Ishikawa (cell line): Measurements from ENCODE around the gene NAPB.

Source experiments
- CEBPB ChIP-seq: IDR thresholded peaks from 2 replicates; pipeline ENCODE4 v1.6.1; 2012
- CREB1 ChIP-seq: IDR thresholded peaks from 2 replicates; pipeline ENCODE4 v1.6.1; 2012; ENCODE audit warnings: low read depth
- EGR1 ChIP-seq: IDR thresholded peaks from 2 replicates; pipeline ENCODE4 v1.6.1; 2012
- EP300 ChIP-seq: IDR thresholded peaks from 2 replicates; pipeline ENCODE4 v1.6.1; 2012; ENCODE audit warnings: borderline replicate concordance
- FOXM1 ChIP-seq: IDR thresholded peaks from 2 replicates; pipeline ENCODE4 v1.6.1; 2012; ENCODE audit warnings: low read depth, borderline replicate concordance
- MAX ChIP-seq: IDR thresholded peaks from 2 replicates; pipeline ENCODE4 v1.6.1; 2012
- NFIC ChIP-seq: IDR thresholded peaks from 2 replicates; pipeline ENCODE4 v1.6.1; 2012
- RAD21 ChIP-seq: IDR thresholded peaks from 2 replicates; pipeline ENCODE4 v1.6.1; 2012; ENCODE audit warnings: low read depth
- REST ChIP-seq: IDR thresholded peaks from 2 replicates; pipeline ENCODE4 v1.6.1; 2012; ENCODE audit warnings: low read depth, mild to moderate bottlenecking
- TAF1 ChIP-seq: IDR thresholded peaks from 2 replicates; pipeline ENCODE4 v1.6.1; 2012; ENCODE audit warnings: low read depth, mild to moderate bottlenecking
- TCF12 ChIP-seq: IDR thresholded peaks from 2 replicates; pipeline ENCODE4 v1.6.1; 2012; ENCODE audit warnings: low read depth
- TEAD4 ChIP-seq: IDR thresholded peaks from 2 replicates; pipeline ENCODE4 v1.6.1; 2012
- YY1 ChIP-seq: IDR thresholded peaks from 2 replicates; pipeline ENCODE4 v1.6.1; 2012; ENCODE audit warnings: low read depth
- ZBTB7A ChIP-seq: IDR thresholded peaks from 2 replicates; pipeline ENCODE4 v1.6.1; 2012; ENCODE audit warnings: low read depth
- TF ChIP-seq, protein P1 (sequence below): IDR thresholded peaks from 2 replicates; pipeline ENCODE4 v1.6.1; 2012

Gene NAPB

DNA sequence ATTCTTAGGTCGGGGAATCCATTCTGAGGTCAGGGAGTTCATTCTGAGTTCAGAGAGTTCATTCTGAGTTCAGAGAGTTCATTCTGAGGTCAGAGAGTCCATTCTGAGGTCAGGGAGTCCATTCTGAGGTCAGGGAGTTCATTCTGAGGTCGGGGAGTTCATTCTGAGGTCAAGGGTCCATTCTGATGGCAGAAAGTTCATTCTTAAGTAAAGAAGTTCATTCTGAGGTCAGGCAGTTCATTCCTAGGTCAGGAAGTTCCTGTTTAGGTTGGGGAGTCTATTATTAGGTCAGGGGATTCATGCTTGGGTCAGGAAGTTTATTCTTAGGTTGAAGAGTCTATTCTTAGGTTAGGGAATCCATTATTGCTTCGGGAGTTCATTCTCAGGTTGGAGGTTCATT, 87.2 kb downstream of the NAPB start:
- TF ChIP-seq NFIC (no peak), TEAD4 (no peak), MAX (no peak)

DNA sequence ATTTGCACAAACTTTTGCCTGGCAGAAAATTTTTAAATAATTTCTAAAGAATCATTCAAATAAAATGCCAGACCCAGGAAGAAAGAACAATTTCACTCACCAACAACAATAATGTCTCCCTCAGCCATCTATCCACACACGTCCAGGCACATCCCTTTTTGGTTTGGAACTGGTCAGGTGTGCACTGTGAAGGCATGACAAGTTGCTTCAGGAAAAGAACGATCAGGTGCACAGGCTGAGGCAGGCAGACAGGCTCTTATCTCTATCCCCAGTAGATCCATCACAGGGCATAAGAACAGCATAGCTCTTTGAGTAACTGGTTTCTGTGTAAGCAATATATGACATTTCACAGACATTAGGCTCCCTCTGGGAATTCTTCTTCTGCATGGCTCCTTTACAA, 88.8 kb downstream of the NAPB start:
- TF ChIP-seq CREB1: no peak
- no peak for TF ChIP-seq FOXM1
- no peak for TF ChIP-seq ZBTB7A
- no peak for TF ChIP-seq CEBPB
- no peak for TF ChIP-seq YY1
- no peak for TF ChIP-seq NFIC
- no peak for TF ChIP-seq MAX
- TF ChIP-seq RAD21: no peak

DNA sequence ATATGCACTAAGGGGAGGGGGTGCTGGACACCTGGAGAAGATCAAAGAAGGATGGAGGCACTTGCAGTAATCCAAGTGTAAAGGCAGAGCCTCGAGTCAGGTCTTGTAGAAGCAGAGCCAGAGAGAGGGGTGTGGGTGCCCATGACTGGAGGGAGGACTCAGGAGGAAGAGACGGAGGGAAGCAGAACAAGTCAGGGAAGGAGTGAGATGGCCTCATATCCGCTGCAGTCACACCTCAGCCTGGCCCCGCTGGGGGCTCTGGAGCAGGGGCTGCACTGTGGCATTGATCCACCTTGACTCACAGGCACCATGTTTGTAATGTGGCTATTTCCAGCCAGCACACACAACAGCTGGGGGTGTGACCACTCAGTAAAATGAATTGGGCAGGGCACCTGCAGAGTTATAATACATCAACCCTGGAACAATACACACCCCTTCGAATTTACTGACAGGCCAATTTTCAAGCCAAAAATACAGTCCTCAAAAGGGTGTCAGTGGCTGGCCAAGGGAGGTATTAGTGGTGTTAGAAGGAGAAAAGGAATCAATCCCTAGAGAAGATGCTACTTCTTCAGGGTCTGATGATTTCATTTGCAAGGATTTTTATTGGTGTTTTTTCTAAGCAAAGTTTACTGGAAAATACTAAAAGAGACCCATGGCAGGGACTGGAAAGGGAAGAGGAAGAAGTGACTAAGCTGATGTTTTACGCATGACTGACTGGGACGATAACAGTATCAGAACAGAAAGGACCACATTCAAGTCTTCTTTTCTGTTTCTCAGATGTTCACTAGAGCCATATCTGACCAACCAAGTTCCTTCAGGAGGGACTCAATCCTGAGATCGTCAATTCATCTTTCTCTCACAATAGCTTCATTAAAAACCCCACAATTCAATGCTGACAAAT, 89.6 kb downstream of the NAPB start:
- TF ChIP-seq RAD21: no peak

GRCh38 chr20:23327617-23328333, 93.5 kb downstream of the NAPB start:
- TF ChIP-seq TAF1: no peak

- no peak for TF ChIP-seq TCF12
- TF ChIP-seq TAF1: no peak
- TF ChIP-seq TEAD4: no peak
- no peak for TF ChIP-seq EGR1
- TF ChIP-seq CREB1: no peak
- no peak for TF ChIP-seq YY1
- TF ChIP-seq FOXM1: no peak
- no peak for TF ChIP-seq EP300
- no peak for TF ChIP-seq NFIC
- TF ChIP-seq, protein P1, sequence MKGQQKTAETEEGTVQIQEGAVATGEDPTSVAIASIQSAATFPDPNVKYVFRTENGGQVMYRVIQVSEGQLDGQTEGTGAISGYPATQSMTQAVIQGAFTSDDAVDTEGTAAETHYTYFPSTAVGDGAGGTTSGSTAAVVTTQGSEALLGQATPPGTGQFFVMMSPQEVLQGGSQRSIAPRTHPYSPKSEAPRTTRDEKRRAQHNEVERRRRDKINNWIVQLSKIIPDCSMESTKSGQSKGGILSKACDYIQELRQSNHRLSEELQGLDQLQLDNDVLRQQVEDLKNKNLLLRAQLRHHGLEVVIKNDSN: no peak
- TF ChIP-seq ZBTB7A: no peak
- no peak for TF ChIP-seq MAX
- TF ChIP-seq REST: no peak
- TF ChIP-seq CEBPB: no peak
- TF ChIP-seq RAD21: no peak
Observed at GRCh38 chr20:23326774-23327173, 94.5 kb downstream of the NAPB start.

GRCh38 chr20:23325107-23325506, 96.2 kb downstream of the NAPB start:
- TF ChIP-seq, protein P1: no peak
- TF ChIP-seq REST (no peak), ZBTB7A (no peak), TCF12 (no peak), FOXM1 (no peak), CREB1 (no peak), TEAD4 (no peak)
